Dendritic cell treated with granulocyte-macrophage colony-stimulating factor and Interleukin-4, amounts not matched to agents 40 ng/mL and 50 ng/mL, for 4 days (primary cell): ENCODE measurements around the gene OR13C5.
"Not testable (repeated sequence)": the region's sequence is repeated elsewhere in the genome, so short reads cannot be mapped to it uniquely, and the experiment has no call there.

Source experiments
- H3K27ac Mint-ChIP-seq: one replicate; pipeline ENCODE4 v1.8.0; 2022; ENCODE audit warnings: mild to moderate bottlenecking, mixed read lengths
- H3K27me3 Mint-ChIP-seq: one replicate; pipeline ENCODE4 v1.8.0; 2022; ENCODE audit warnings: mild to moderate bottlenecking, mixed read lengths
- H3K36me3 Mint-ChIP-seq: one replicate; pipeline ENCODE4 v1.8.0; 2022; ENCODE audit warnings: low read depth, mixed read lengths
- H3K4me1 Mint-ChIP-seq: one replicate; pipeline ENCODE4 v1.8.0; 2022; ENCODE audit warnings: low read depth, mixed read lengths
- H3K4me3 Mint-ChIP-seq: one replicate; pipeline ENCODE4 v1.8.0; 2022; ENCODE audit warnings: mild to moderate bottlenecking, moderate library complexity, mixed read lengths
- H3K9me3 Mint-ChIP-seq: one replicate; pipeline ENCODE4 v1.8.0; 2022; ENCODE audit warnings: mixed read lengths
- intact Hi-C: fragments of 100-400 bp; cut with micrococcal nuclease; formaldehyde crosslinking; loops from one replicate; pipeline ENCODE4 v1.15.0; 2022

The OR13C5 gene

DNA sequence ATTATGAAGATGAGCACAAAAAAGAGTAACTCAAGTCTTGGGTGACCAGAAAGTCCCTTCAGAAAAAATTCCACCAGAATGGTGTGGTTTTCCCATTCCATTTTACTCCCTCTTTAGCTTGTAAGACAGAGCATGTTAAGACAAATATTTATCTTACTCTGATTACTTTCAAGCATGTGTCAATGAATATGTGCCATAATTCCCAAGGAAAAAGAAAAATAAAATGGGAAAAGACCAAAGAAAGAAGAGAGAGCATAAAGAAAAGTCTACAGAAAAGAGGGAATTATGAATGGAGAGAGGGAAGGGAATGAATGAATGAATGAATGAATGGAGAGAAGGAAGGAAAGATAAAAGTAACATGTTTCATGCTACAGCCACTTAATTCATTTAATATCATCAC is at the start of gene OR13C5:
Gene OR13C5, minus strand, starts transcription at position 101 of the 400 bp plus-strand sequence. Its CDS starts 0 bp downstream, at position 101.
- H3K4me1 Mint-ChIP-seq, H3K27me3 Mint-ChIP-seq, H3K9me3 Mint-ChIP-seq, H3K36me3 Mint-ChIP-seq, H3K4me3 Mint-ChIP-seq, intact Hi-C loops, H3K27ac Mint-ChIP-seq: not testable (repeated sequence)

DNA sequence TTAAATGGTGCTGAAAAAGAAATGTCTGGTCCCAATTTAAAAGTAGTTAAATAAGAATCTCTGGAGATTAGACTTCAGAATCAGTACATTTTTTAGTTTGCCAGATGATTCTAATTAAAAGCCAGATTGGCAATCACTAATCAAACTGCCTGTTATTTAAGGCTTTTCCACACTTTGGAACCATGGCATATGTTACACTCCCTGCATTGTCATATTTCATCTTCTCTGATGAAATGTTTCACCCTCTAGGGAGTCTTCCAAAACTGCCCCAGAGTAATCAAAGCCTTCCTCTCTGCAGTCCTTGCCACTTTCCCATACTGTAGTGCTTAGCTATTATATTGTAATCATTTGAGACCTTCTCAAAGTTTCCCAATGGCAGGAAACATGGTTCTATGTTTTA is 36.2 kb upstream of the OR13C5 start:
- no peaks in the 10 kb centered on the region for H3K36me3 Mint-ChIP-seq
- H3K4me3 Mint-ChIP-seq = no peak overlapping the region
- no peaks in the 10 kb centered on the region for H3K27me3 Mint-ChIP-seq
- H3K27ac Mint-ChIP-seq = no peak overlapping the region
- intact Hi-C loops = no loop called here
- peaks cover 47% of the 10 kb centered on the region for H3K9me3 Mint-ChIP-seq
- H3K4me1 Mint-ChIP-seq = no peaks in the 10 kb centered on the region

DNA sequence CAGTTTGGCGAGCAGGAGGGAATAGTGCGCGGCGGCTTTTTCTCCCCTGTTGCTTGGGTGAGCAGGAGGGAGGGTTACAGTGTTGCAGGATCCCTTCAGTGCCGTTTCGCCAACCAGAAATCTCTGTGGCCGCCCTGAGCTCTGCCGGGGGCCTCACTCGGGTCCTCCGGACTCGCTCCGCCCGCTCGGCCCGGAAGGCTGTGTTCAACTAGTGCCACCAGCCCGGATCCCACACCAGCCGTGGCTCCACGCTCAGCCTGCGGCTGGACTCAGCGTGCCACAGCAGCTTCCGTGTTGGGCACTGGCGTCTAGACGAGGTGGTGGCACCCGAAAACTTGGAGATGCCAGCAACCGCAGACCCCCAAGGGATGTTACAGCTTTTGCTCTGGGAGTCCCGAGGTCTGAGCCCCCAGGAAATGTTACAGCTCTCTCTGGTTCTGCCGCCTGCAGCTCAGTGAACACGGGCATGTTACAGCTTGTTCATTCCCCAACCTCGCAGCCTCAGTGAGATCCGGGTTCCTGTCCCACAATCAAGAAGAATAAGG is 34.8 kb upstream of the OR13C5 start:
- no peak overlapping the region for H3K27ac Mint-ChIP-seq

DNA sequence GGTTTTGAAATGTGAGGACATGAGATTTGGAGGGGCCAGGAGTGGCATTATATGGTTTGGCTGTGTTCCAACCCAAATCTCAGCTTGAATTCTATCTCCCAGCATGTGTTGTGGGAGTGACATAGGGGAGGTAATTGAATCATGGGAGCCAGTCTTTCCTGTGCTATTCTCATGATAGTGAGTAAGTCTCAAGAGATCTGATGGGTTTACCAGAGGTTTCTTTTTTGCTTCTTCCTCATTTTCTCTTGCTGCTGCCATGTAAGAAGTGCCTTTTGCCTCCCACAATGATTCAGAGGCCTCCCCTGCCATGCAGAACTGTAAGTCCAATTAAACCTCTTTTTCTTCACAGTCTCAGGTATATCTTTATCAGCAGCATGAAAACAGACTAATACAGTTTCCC is 26.8 kb upstream of the OR13C5 start:
- intact Hi-C loops, H3K27me3 Mint-ChIP-seq, H3K27ac Mint-ChIP-seq, H3K36me3 Mint-ChIP-seq, H3K4me1 Mint-ChIP-seq, H3K4me3 Mint-ChIP-seq, H3K9me3 Mint-ChIP-seq: not testable (repeated sequence)

More for the DNA sequence above, 34.8 kb upstream of the OR13C5 start:
- intact Hi-C loops = no loop called here
- Mint-ChIP-seq H3K4me1 (no peaks in the 10 kb centered on the region), H3K27me3 (no peaks in the 10 kb centered on the region), H3K36me3 (no peaks in the 10 kb centered on the region), H3K4me3 (no peak overlapping the region), H3K9me3 (peaks cover 34% of the 10 kb centered on the region)

- H3K4me1 Mint-ChIP-seq = no peaks in the 10 kb centered on the region
- H3K4me3 Mint-ChIP-seq = no peak within 1 kb of the TSS
- intact Hi-C loops = no loop called here
- H3K36me3 Mint-ChIP-seq = no peaks in the 10 kb centered on the region
- H3K27ac Mint-ChIP-seq = no peak within 1 kb of the TSS
- H3K9me3 Mint-ChIP-seq = no peaks in the 10 kb centered on the region
- no peaks in the 10 kb centered on the region for H3K27me3 Mint-ChIP-seq
Observed at GRCh38 chr9:104618104-104618503, 18.9 kb upstream of the OR13C5 start, which contains the start of gene OR13C9. TSS of gene OR13C9 (minus strand) at chr9:104618204. CDS start at chr9:104618204, 0 bp downstream.

DNA sequence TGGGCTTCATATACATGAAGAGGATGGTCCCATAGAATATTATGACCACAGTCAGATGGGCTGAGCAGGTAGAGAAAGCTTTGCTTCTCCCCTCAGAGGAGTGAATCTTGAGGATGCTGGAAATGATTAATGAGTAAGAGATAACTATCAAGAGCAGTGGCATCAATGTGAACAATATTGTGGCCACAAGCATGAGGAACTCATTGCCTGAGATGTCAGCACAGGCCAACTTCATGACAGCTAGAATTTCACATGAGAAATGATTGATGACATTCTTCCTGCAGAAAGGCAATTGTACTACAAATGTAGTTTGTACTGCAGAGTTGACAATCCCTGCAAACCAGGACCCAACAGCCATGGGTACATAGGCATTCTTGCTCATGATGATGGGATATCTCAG is 18.2 kb upstream of the OR13C5 start:
- no peaks in the 10 kb centered on the region for H3K4me1 Mint-ChIP-seq
- H3K27ac Mint-ChIP-seq = no peak overlapping the region
- intact Hi-C loops = no loop called here

GRCh38 chr9:104611213-104611612 is 12.0 kb upstream of the OR13C5 start:
- no peaks in the 10 kb centered on the region for H3K27me3 Mint-ChIP-seq
- no peak overlapping the region for H3K27ac Mint-ChIP-seq
- H3K9me3 Mint-ChIP-seq = no peaks in the 10 kb centered on the region
- H3K36me3 Mint-ChIP-seq = no peaks in the 10 kb centered on the region
- H3K4me3 Mint-ChIP-seq = no peak overlapping the region
- no peaks in the 10 kb centered on the region for H3K4me1 Mint-ChIP-seq
- intact Hi-C loops = no loop called here

More for the DNA sequence above, 18.2 kb upstream of the OR13C5 start:
- Mint-ChIP-seq H3K9me3 (no peaks in the 10 kb centered on the region), H3K27me3 (no peaks in the 10 kb centered on the region), H3K36me3 (no peaks in the 10 kb centered on the region), H3K4me3 (no peak overlapping the region)

GRCh38 chr9:104608336-104608735 is 9.1 kb upstream of the OR13C5 start:
- no peaks in the 10 kb centered on the region for H3K36me3 Mint-ChIP-seq
- H3K4me1 Mint-ChIP-seq = no peaks in the 10 kb centered on the region
- H3K27ac Mint-ChIP-seq = no peak overlapping the region
- H3K9me3 Mint-ChIP-seq = no peaks in the 10 kb centered on the region
- intact Hi-C loops = no loop called here
- no peak overlapping the region for H3K4me3 Mint-ChIP-seq
- no peaks in the 10 kb centered on the region for H3K27me3 Mint-ChIP-seq

- H3K27ac Mint-ChIP-seq = no peak overlapping the region
- H3K36me3 Mint-ChIP-seq = no peaks in the 10 kb centered on the region
- no peaks in the 10 kb centered on the region for H3K27me3 Mint-ChIP-seq
- H3K4me1 Mint-ChIP-seq = no peaks in the 10 kb centered on the region
- H3K4me3 Mint-ChIP-seq = no peak overlapping the region
- H3K9me3 Mint-ChIP-seq = no peaks in the 10 kb centered on the region
- intact Hi-C loops = no loop called here
Observed at GRCh38 chr9:104606152-104606551, 6.9 kb upstream of the OR13C5 start.

DNA sequence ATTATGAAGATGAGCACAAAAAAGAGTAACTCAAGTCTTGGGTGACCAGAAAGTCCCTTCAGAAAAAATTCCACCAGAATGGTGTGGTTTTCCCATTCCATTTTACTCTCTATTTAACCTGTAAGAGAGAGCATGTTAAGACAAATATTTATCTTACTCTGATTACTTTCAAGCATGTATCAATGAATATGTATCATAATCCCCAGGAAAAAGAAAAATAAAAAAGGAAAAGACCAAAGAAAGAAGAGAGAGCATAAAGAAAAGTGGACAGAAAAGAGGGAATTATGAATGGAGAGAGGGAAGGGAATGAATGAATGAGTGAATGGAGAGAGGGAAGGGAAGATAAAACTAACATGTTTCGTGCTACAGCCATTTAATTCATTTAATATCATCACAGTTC is 6.3 kb upstream of the OR13C5 start, which contains the start of gene OR13C2:
Gene OR13C2, minus strand, starts transcription at position 101 of the 400 bp plus-strand sequence. Its CDS starts 0 bp downstream, at position 101.
- H3K36me3 Mint-ChIP-seq, H3K27me3 Mint-ChIP-seq, H3K27ac Mint-ChIP-seq, intact Hi-C loops, H3K4me1 Mint-ChIP-seq, H3K4me3 Mint-ChIP-seq, H3K9me3 Mint-ChIP-seq: not testable (repeated sequence)

GRCh38 chr9:104604801-104605200 is 5.6 kb upstream of the OR13C5 start:
- Mint-ChIP-seq H3K27ac (no peak overlapping the region), H3K27me3 (no peaks in the 10 kb centered on the region), H3K4me3 (no peak overlapping the region), H3K36me3 (no peaks in the 10 kb centered on the region), H3K9me3 (no peaks in the 10 kb centered on the region), H3K4me1 (no peaks in the 10 kb centered on the region)
- intact Hi-C loops = no loop called here

DNA sequence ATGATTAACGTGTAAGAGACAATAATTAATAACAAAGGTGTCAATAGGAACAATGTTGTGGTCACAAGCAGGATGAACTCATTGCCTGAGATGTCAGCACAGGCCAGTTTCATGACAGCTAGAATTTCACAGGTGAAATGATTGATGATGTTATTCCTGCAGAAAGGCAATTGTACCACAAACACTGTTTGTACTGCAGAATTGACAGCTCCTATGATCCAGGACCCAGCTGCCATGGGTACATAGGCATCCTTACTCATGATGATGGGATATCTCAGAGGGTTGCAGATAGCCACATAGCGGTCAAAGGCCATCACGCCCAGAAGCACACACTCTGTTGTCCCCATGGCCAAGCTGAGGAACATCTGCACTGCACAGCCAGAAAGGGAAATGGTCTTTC is 464 bp downstream of the OR13C5 start:
- H3K36me3 Mint-ChIP-seq, H3K27me3 Mint-ChIP-seq, H3K27ac Mint-ChIP-seq, intact Hi-C loops, H3K4me1 Mint-ChIP-seq, H3K9me3 Mint-ChIP-seq, H3K4me3 Mint-ChIP-seq: not testable (repeated sequence)

GRCh38 chr9:104589626-104590025 is 9.6 kb downstream of the OR13C5 start:
- no peaks in the 10 kb centered on the region for H3K27me3 Mint-ChIP-seq
- no peaks in the 10 kb centered on the region for H3K9me3 Mint-ChIP-seq
- H3K4me3 Mint-ChIP-seq = no peak overlapping the region
- no peaks in the 10 kb centered on the region for H3K4me1 Mint-ChIP-seq
- H3K36me3 Mint-ChIP-seq = no peaks in the 10 kb centered on the region
- intact Hi-C loops = no loop called here
- H3K27ac Mint-ChIP-seq = no peak overlapping the region

- Mint-ChIP-seq H3K9me3 (no peaks in the 10 kb centered on the region), H3K4me3 (no peak overlapping the region), H3K27ac (no peak overlapping the region), H3K4me1 (no peaks in the 10 kb centered on the region), H3K27me3 (no peaks in the 10 kb centered on the region), H3K36me3 (no peaks in the 10 kb centered on the region)
- intact Hi-C loops = no loop called here
Observed at GRCh38 chr9:104586496-104587180, 12.6 kb downstream of the OR13C5 start.

GRCh38 chr9:104580562-104580961 is 18.7 kb downstream of the OR13C5 start:
- no peaks in the 10 kb centered on the region for H3K9me3 Mint-ChIP-seq
- intact Hi-C loops = no loop called here
- H3K36me3 Mint-ChIP-seq = no peaks in the 10 kb centered on the region

More at GRCh38 chr9:104580562-104580961, 18.7 kb downstream of the OR13C5 start:
- no peak overlapping the region for H3K4me3 Mint-ChIP-seq
- no peak overlapping the region for H3K27ac Mint-ChIP-seq
- no peaks in the 10 kb centered on the region for H3K27me3 Mint-ChIP-seq
- no peaks in the 10 kb centered on the region for H3K4me1 Mint-ChIP-seq
